HepG2 (cell line): ENCODE measurements around the gene OR2S2.

Experiments used
- RAD21 ChIP-seq: fragments of 450-650 bp; formaldehyde crosslinking; IDR thresholded peaks from 2 replicates; pipeline ENCODE4 v1.5.0; 2020; ENCODE audit warnings: mild to moderate bottlenecking
- TCF7 ChIP-seq: sonication (generic); IDR thresholded peaks from 2 replicates; pipeline ENCODE4 v1.6.1; 2016; ENCODE audit warnings: antibody characterized with exemption, low read depth
- ZSCAN25 ChIP-seq: sonication (generic); formaldehyde crosslinking; IDR thresholded peaks from 2 replicates; pipeline ENCODE4 v1.8.0; 2022; ENCODE audit warnings: mild to moderate bottlenecking, missing genetic modification reagents

DNA sequence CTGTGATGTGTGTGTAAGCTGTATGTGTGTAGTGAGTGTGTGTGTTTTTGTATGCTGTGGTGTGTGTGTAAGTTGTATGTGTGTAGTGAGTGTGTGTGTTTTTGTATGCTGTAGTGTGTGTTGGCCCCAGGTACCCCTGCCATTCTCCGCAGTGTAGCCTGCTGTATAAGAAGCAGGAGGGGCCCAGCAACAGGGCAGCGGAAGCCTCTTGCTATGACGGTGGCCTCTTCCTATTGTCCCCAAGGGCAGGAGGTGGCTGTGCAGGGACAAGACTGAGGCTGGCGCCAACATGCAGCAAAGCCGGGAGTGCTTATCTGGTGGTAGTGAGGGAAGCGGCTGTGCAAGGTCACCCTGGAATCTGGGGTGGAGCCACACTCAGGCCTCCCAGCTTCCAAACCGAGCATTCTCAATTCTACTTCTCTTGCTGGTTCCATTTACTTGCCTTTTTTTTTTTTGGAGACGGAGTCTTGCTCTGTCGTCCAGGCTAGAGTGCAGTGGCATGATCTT, 43.6 kb downstream of the OR2S2 start:
- no peak for TF ChIP-seq TCF7
- no peak for TF ChIP-seq ZSCAN25 (CRISPR knock-in tag)
- TF ChIP-seq RAD21 = no peak
